OCI-LY1 (cell line): ENCODE measurements around the gene FERMT2.

Experiments
- CTCF ChIP-seq: fragments of 200-600 bp; sonication (generic), shearing (Covaris generic); IDR thresholded peaks from 2 replicates; pipeline ENCODE4 v1.5.1; 2017; ENCODE audit warnings: mild to moderate bottlenecking, antibody characterized with exemption, low read length, moderate library complexity, mixed read lengths
- EZH2 ChIP-seq: fragments of 200-600 bp; sonication (generic), shearing (Covaris generic); IDR thresholded peaks from 2 replicates; pipeline ENCODE4 v1.8.0; 2017; ENCODE audit warnings: borderline replicate concordance, mixed run types, mild to moderate bottlenecking, antibody characterized with exemption, low read length, moderate library complexity, mixed read lengths

DNA sequence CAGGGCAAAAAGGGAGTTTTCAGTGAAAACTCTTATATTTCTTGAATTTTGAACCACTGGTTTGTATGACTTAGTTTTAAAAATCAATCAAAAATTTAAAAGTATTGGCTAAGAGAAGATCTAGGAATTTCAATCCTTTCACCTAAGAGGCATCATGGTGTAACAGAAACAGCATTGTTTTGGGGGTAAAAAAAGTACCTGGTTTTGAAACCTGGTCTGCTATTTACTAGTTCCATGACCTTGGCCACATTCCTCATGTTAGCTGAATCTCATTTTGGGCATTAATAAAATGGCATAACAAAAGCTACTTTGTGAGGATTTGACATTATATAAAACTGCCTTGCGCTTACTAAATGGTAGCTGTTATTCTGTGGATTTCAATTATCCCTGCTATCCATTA is 142.7 kb downstream of the FERMT2 start:
- no peak for TF ChIP-seq CTCF
- TF ChIP-seq EZH2, result no peak
